GM12878 (cell line): Measurements from ENCODE around the gene STK38.

Experiments
- CEBPB ChIP-seq, 2 experiments: fragments of 150-350 bp in 1 of 2; IDR thresholded peaks; 2 replicates each; pipeline ENCODE4 v1.6.1; 2012 to 2014; ENCODE audit warnings: low read depth in 2 of 2, low read length in 2 of 2, borderline replicate concordance in 1 of 2, inconsistent platforms in 1 of 2
- RELA ChIP-seq: fragments of 450-650 bp; IDR thresholded peaks from 2 replicates; pipeline ENCODE4 v1.8.0; 2014; ENCODE audit warnings: borderline replicate concordance; ENCODE audit not compliant: partially characterized antibody
- TF ChIP-seq, protein P1 (sequence below), 3 experiments: IDR thresholded peaks in 2 of 3; conservative IDR thresholded peaks in 1 of 3; 2 replicates each; pipeline ENCODE4 v1.5.1; 2011; ENCODE audit warnings: low read depth in 3 of 3, low read length in 3 of 3, mild to moderate bottlenecking in 3 of 3, control low read depth in 2 of 3, moderate library complexity in 2 of 3, inconsistent platforms in 1 of 3, mixed read lengths in 1 of 3; ENCODE audit not compliant: control insufficient read depth in 2 of 3, insufficient read depth in 1 of 3; ENCODE audit errors: extremely low read depth in 1 of 3
- TF ChIP-seq, protein P2 (sequence below): fragments of 150-350 bp; IDR thresholded peaks from 2 replicates; pipeline ENCODE4 v1.6.1; 2016; ENCODE audit warnings: low read depth, low read length

DNA sequence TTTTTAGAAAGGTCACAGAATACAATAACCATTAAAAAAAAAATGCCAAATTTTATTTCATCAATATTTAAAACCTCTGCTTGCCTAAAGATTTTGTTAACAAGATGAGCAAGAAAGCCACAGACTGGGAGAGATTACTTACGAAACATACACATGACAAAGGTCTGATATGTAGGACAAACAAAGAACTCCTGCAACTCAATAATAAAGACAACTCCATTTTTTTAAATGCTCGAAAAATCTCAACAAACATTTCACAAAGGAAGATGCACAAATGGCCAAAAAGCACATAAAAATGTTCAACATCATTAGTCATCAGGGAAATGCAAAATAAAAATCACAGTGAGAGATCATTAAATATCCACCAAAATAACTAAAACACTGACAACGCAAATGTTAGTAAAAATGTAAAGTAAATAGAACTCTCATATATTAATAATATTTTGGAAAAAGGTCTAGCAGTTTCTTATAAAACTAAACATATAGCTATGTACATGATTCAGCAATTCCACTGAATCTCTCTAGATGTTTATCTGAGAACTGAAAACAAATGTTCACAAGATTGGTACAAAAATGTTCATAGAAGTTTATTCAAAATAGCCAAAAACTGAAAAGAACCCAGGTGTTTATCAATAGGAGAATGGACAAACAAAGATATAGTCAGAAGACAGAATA lies 10.3 kb downstream of the STK38 start:
- TF ChIP-seq, protein P1, sequence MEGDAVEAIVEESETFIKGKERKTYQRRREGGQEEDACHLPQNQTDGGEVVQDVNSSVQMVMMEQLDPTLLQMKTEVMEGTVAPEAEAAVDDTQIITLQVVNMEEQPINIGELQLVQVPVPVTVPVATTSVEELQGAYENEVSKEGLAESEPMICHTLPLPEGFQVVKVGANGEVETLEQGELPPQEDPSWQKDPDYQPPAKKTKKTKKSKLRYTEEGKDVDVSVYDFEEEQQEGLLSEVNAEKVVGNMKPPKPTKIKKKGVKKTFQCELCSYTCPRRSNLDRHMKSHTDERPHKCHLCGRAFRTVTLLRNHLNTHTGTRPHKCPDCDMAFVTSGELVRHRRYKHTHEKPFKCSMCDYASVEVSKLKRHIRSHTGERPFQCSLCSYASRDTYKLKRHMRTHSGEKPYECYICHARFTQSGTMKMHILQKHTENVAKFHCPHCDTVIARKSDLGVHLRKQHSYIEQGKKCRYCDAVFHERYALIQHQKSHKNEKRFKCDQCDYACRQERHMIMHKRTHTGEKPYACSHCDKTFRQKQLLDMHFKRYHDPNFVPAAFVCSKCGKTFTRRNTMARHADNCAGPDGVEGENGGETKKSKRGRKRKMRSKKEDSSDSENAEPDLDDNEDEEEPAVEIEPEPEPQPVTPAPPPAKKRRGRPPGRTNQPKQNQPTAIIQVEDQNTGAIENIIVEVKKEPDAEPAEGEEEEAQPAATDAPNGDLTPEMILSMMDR (IDR thresholded peaks at IDR 0.05 in 2 of 3, conservative IDR thresholded peaks at IDR 0.05 in 1 of 3; ENCODE audit: control insufficient read depth in 2 of 3, extremely low read depth in 1 of 3, insufficient read depth in 1 of 3, low read depth in 3 of 3, low read length in 3 of 3), result no peak
- TF ChIP-seq CEBPB (IDR thresholded peaks at IDR 0.05; ENCODE audit: borderline replicate concordance in 1 of 2, low read depth in 2 of 2, low read length in 2 of 2), result no peak
- TF ChIP-seq, protein P2, sequence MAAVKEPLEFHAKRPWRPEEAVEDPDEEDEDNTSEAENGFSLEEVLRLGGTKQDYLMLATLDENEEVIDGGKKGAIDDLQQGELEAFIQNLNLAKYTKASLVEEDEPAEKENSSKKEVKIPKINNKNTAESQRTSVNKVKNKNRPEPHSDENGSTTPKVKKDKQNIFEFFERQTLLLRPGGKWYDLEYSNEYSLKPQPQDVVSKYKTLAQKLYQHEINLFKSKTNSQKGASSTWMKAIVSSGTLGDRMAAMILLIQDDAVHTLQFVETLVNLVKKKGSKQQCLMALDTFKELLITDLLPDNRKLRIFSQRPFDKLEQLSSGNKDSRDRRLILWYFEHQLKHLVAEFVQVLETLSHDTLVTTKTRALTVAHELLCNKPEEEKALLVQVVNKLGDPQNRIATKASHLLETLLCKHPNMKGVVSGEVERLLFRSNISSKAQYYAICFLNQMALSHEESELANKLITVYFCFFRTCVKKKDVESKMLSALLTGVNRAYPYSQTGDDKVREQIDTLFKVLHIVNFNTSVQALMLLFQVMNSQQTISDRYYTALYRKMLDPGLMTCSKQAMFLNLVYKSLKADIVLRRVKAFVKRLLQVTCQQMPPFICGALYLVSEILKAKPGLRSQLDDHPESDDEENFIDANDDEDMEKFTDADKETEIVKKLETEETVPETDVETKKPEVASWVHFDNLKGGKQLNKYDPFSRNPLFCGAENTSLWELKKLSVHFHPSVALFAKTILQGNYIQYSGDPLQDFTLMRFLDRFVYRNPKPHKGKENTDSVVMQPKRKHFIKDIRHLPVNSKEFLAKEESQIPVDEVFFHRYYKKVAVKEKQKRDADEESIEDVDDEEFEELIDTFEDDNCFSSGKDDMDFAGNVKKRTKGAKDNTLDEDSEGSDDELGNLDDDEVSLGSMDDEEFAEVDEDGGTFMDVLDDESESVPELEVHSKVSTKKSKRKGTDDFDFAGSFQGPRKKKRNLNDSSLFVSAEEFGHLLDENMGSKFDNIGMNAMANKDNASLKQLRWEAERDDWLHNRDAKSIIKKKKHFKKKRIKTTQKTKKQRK, result no peak
- TF ChIP-seq RELA, result no peak
